Suprapubic skin (tissue), 4 donors: ENCODE data around the gene HIVEP3. TPM values are rescaled to one million over a fixed set of nuclear protein-coding genes. Genes with fewer than 3 reads are reported as not detected.

Source experiments
- DNase-seq, 2 donors: peaks; one replicate each; pipeline ENCODE4 v3.0.0-alpha.2; 2019; ENCODE audit warnings: low spot score in 2 of 2
- H3K27ac ChIP-seq: fragments of 200-600 bp; sonication (generic); one replicate; pipeline ENCODE4 v1.5.1; 2019
- H3K27me3 ChIP-seq: fragments of 200-600 bp; sonication (generic); one replicate; pipeline ENCODE4 v1.5.1; 2019
- H3K36me3 ChIP-seq: fragments of 200-600 bp; sonication (generic); one replicate; pipeline ENCODE4 v1.5.1; 2019
- H3K4me1 ChIP-seq: fragments of 200-600 bp; sonication (generic); one replicate; pipeline ENCODE4 v1.5.1; 2019
- H3K4me3 ChIP-seq: fragments of 200-600 bp; sonication (generic); one replicate; pipeline ENCODE4 v1.5.1; 2019; ENCODE audit warnings: mild to moderate bottlenecking
- H3K9me3 ChIP-seq: fragments of 200-600 bp; sonication (generic); one replicate; pipeline ENCODE4 v1.5.1; 2019
- CTCF ChIP-seq, 2 donors: fragments of 200-600 bp in 1 of 2; fragments of 450-650 bp in 1 of 2; sonication (generic) in 1 of 2; IDR thresholded peaks; one replicate each; pipeline ENCODE4 v1.5.1; 2016 to 2019; ENCODE audit warnings: antibody characterized with exemption in 2 of 2, mild to moderate bottlenecking in 1 of 2, moderate library complexity in 1 of 2
- EP300 ChIP-seq: sonication (generic); formaldehyde crosslinking; IDR thresholded peaks from one replicate; pipeline ENCODE4 v1.6.1; 2017; ENCODE audit warnings: antibody characterized with exemption
- POLR2A ChIP-seq, 2 donors: fragments of 450-650 bp; IDR thresholded peaks; one replicate each; pipeline ENCODE4 v1.6.1; 2017; ENCODE audit warnings: antibody characterized with exemption in 2 of 2, mild to moderate bottlenecking in 2 of 2, moderate library complexity in 2 of 2
- POLR2AphosphoS5 ChIP-seq, 3 donors: sonication (generic); formaldehyde crosslinking; IDR thresholded peaks; one replicate each; pipeline ENCODE4 v1.6.1; 2017; ENCODE audit warnings: antibody characterized with exemption in 3 of 3
- WGBS: methylation state at CpG from one replicate; pipeline ENCODE4 v1.1.5; 2018; 5-methylcytosine and 5-hydroxymethylcytosine counted together
- total RNA-seq, 4 donors: library from RNA; depleted of rRNA; stranded (reverse); fragments of >200 nt; gene quantifications; one replicate each; pipeline ENCODE4 v1.1.0, GENCODE V29; 2016

The HIVEP3 gene
- total RNA-seq, 4 donors from 2014 or later = 11.3 to 23.9 (median 18.3) TPM

- no peaks in the 10 kb centered on the region for H3K9me3 ChIP-seq
- H3K36me3 ChIP-seq = no peaks in the 10 kb centered on the region
- 96% methylated on average over 2 of the region's 2 CpGs for WGBS
- no peak overlapping the region for H3K27ac ChIP-seq
- H3K4me3 ChIP-seq = no peak overlapping the region
- TF ChIP-seq POLR2AphosphoS5 (IDR thresholded peaks at IDR 0.05) = no peak
- no peak for TF ChIP-seq CTCF (IDR thresholded peaks at IDR 0.05)
- no peak for TF ChIP-seq POLR2A (IDR thresholded peaks at IDR 0.05)
- no peak for TF ChIP-seq EP300
- peaks cover 8% of the 10 kb centered on the region for H3K4me1 ChIP-seq
- DNase-seq = no peak
- H3K27me3 ChIP-seq = no peaks in the 10 kb centered on the region
Measured at GRCh38 chr1:41866285-41866684, 52.4 kb downstream of the HIVEP3 start.

- WGBS = 85% methylated on average over 4 of the region's 4 CpGs
Measured at GRCh38 chr1:41864471-41865040, 54.2 kb downstream of the HIVEP3 start.

GRCh38 chr1:41863718-41864117, 55.0 kb downstream of the HIVEP3 start:
- H3K36me3 ChIP-seq = no peaks in the 10 kb centered on the region
- no peak overlapping the region for H3K27ac ChIP-seq
- 95% methylated on average over 4 of the region's 4 CpGs for WGBS
- no peaks in the 10 kb centered on the region for H3K9me3 ChIP-seq
- no peak for DNase-seq
- peaks cover 8% of the 10 kb centered on the region for H3K4me1 ChIP-seq
- TF ChIP-seq CTCF (IDR thresholded peaks at IDR 0.05) (no peak), EP300 (no peak), POLR2AphosphoS5 (IDR thresholded peaks at IDR 0.05) (no peak), POLR2A (IDR thresholded peaks at IDR 0.05) (no peak)
- H3K4me3 ChIP-seq = no peak overlapping the region
- no peaks in the 10 kb centered on the region for H3K27me3 ChIP-seq

More at GRCh38 chr1:41864471-41865040, 54.2 kb downstream of the HIVEP3 start:
- TF ChIP-seq EP300 (no peak), POLR2AphosphoS5 (IDR thresholded peaks at IDR 0.05) (no peak), POLR2A (IDR thresholded peaks at IDR 0.05) (no peak), CTCF (IDR thresholded peaks at IDR 0.05) (no peak)
- no peak overlapping the region for H3K4me3 ChIP-seq
- no peaks in the 10 kb centered on the region for H3K36me3 ChIP-seq
- H3K27me3 ChIP-seq = no peaks in the 10 kb centered on the region
- H3K4me1 ChIP-seq = peaks cover 8% of the 10 kb centered on the region
- H3K9me3 ChIP-seq = no peaks in the 10 kb centered on the region
- no peak for DNase-seq
- H3K27ac ChIP-seq = no peak overlapping the region

GRCh38 chr1:41862384-41863221, 56.1 kb downstream of the HIVEP3 start:
- Histone ChIP-seq H3K27me3 (no peaks in the 10 kb centered on the region), H3K4me3 (no peak overlapping the region), H3K9me3 (no peaks in the 10 kb centered on the region), H3K36me3 (no peaks in the 10 kb centered on the region), H3K4me1 (peaks cover 8% of the 10 kb centered on the region), H3K27ac (no peak overlapping the region)
- WGBS = 44% methylated on average over 7 of the region's 7 CpGs
- TF ChIP-seq POLR2AphosphoS5 (IDR thresholded peaks at IDR 0.05) = no peak
- TF ChIP-seq EP300 = no peak
- no peak for TF ChIP-seq CTCF (IDR thresholded peaks at IDR 0.05)
- no peak for TF ChIP-seq POLR2A (IDR thresholded peaks at IDR 0.05)
- DNase-seq = no peak
